ENCODE measurements around the gene NAALADL2.
"Not testable (repeated sequence)": the region's sequence is repeated elsewhere in the genome, so short reads cannot be mapped to it uniquely, and the experiment has no call there.

The NAALADL2 gene

DNA sequence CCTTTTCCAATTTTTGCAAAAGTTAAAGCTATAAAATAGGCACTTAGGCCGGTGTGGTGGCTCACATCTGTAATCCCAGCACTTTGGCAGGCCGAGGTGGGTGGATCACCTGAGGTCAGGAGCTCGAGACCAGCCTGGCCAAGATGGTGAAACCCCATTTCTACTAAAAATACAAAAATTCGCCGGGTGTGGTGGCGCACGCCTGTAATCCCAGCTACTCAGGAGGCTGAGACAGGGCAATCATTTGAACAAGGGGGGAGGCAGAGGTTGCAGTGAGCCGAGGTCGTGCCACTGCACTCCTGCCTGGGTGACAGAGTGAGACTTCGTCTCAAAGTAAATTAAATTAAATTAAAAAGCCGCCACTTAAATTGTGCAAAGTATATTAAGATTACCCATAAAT lies 412.3 kb downstream of the NAALADL2 start:
- DNase-seq: not testable (repeated sequence)

DNA sequence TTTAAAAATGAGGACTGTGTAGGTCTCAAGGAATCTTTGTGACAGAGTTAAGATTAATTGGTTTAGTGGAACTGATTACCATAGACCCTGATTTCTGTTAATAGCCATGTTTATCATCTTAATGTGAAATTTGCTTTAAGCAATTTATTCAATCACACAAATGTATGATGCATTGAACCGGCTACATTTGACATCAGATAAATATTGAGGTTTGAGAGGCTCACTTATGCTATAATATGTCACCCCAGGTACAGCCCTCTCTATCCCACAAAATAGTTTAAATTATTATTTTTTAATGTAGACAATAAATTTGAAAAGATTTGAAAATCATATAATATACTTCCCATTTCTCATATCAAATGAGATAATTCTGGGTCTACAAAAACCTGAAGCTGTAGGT lies 413.3 kb downstream of the NAALADL2 start:
- no peak for DNase-seq

DNA sequence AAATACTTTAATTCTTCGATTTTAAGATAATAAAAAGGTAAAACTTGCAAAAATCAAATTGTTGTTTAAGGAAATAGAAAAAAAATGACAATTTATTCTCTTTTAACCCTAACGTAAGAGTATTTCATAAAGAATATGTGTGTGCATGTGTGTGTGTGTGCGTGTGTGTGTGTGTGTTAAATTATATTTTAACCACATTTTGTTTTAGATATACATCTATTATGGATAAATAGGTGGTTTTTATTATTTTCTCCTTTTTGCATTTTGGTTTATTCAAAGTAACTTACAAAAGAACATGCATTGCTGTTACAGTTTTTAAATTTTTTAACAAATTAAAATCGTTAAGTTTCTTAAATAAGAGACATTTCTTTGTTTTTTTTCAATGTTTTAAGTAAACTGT lies 414.4 kb downstream of the NAALADL2 start:
- DNase-seq: no peak

DNA sequence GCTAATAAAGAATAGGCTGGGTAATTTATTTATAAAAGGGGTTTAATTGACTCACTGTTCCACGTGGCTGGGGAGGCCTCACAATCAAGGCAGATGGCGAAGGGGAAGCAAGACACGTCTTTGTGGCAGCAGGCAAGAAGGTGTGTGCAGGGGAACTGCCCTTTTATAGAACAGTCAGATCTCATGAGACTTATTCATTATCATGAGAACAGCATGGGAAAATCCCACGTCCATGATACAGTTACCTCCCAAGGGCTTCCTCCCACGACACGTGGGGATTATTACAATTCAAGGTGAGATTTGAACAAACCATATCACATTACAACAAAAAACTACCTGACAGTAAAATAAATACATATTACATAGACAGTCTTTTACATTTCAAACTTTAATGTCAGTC lies 414.9 kb downstream of the NAALADL2 start:
- DNase-seq: no peak

DNA sequence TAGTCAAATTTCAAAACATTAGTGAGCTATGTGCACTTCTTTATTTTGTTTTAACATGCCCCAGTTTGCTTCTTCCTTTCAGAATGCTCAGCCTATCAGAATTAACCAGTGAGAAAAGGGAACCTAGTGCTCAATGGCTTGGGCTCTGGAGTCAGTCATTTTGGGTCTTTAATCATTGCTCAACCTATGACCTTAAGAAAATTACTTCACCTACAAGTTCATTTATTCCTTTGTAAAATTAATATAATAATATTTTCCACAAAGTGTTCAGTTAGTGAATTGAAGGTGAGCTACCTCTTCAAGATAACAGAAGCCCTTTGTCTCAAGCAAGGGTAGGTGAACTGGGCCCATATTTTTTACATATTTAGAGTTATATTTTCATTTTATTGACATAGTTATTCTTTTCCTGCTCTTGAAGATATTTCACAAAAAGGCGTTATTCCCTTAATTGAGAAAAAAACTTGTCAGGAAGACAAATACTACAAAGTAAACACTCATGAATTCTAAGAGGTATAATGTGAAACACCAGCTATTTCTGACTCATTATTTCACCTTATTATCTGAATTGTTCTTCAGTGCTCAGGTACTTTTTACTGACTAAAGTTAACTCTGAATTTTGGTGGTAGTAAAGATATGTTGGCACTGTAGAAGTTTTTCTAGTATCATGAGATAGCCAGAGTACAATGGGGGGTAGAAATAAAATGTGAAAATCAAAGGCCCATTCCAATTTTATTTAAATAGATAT lies 415.5 kb downstream of the NAALADL2 start:
- DNase-seq: no peak

DNA sequence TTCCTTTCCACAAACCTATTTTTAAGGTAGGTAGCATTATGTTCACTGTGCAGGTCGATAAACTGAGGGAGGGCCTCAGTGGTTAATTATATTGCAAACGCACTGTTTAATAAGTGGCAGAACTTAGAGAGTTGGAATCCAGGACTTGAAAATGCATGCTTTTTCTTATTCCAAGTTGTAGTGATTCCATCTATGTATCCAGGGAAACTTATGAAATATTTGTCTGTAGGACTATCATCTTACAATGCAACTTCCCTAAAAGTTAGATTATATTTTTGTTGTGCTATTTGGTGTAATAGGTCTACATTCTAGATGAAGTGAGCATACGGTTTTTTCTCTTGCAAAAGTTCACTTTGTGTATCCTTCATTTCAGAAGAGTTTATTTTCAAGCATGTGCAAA lies 419.5 kb downstream of the NAALADL2 start:
- DNase-seq: no peak

DNA sequence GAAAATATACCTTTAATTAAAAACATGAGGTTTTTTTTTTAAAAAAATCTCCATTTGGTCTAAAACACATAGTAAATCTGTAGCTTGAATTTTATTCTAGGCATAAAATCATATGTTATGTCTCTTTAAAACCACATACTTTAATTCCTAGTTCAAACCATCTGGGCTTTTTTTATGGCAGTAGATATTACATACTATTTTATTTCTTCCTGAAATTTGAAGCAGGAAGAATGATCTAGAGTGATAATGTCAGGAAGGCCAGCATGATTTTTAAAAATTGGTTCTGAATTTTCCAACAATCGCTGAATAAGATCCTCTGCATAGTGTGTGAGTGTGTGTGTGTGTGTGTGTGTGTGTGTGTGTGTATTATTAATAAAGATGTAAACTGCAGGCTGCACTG lies 420.3 kb downstream of the NAALADL2 start:
- DNase-seq: no peak

DNA sequence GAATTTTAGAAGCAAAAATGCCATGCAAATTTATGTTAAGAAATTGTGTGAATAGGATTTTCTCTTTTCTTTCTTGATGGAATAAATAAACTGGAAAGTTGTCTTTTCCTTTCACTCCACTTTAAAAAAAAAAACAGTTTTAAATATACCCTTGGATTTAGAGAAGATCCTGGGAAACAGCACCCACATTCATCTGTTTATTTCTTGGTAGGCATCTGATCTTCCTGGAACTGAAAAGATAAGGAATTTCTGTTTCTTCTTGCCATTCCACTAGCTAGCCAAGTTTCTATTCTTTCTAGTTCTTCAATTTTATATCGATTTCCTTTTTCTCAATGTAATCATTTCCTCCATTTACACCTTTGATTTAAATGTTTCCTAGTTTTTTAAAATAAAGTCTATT lies 420.8 kb downstream of the NAALADL2 start:
- no peak for DNase-seq

DNA sequence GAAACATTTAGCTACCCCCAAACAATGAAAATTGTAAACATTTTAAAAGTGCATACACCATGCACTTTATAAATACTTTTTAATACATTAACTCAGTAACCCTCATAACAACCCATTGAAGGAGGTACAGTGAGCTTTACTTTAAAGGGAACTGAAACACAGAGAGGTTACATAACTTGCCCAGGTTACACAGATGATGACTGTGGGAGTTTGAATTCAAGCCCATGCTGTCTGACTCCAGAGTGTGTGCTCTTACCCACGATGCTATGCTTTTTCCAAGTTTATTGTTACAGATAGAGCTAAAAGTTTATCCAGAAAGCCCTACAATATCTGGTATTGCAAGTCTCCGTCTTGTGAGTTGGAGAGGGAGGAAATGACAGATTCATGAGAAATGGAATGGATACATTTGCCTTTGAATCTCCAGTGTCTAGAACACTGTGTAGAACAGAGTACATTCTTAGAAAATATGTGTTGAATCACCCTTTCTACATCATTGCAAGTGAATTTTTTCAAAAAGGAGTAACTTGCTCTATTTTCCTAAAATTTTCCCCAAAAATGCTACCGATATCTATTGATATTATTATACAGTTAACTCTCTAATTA lies 428.3 kb downstream of the NAALADL2 start:
- DNase-seq: no peak

DNA sequence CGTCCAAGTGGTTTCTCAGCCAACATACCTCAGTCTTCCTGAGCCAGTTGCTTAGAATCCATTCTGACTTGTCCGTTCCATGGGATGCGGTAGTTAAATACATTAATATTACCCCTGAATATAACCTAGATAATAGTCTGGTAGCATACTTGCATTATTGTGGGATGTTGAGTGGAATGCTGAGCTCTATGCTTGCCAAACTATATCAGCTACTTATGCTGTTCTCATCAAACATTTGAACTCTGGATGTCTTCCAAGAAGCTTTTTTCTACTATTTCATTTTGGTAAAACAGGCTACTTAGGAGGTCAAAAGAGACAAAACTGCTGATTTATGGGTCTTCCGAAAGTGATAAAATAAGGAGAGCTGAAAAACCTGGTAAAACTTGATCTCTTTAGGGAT lies 429.5 kb downstream of the NAALADL2 start:
- DNase-seq: no peak

DNA sequence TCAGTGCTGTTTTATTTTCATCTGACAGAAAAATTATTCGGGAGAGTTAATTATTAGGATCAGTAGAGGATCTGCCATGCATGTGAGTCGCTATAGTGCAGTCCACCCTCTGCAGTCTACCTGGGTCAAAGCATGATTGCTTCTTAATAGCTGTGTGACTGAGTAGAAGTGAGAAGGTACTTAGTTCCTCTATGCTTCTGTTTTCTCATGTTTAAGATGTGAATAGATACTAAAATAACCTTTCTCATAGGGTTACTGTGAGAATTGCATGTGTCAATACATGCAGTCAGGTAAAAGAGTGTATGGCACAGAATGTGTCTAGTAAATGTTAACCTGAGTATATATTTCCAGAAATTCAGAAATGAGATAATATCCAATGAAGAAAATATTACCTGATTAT lies 435.7 kb downstream of the NAALADL2 start:
- no peak for DNase-seq

DNA sequence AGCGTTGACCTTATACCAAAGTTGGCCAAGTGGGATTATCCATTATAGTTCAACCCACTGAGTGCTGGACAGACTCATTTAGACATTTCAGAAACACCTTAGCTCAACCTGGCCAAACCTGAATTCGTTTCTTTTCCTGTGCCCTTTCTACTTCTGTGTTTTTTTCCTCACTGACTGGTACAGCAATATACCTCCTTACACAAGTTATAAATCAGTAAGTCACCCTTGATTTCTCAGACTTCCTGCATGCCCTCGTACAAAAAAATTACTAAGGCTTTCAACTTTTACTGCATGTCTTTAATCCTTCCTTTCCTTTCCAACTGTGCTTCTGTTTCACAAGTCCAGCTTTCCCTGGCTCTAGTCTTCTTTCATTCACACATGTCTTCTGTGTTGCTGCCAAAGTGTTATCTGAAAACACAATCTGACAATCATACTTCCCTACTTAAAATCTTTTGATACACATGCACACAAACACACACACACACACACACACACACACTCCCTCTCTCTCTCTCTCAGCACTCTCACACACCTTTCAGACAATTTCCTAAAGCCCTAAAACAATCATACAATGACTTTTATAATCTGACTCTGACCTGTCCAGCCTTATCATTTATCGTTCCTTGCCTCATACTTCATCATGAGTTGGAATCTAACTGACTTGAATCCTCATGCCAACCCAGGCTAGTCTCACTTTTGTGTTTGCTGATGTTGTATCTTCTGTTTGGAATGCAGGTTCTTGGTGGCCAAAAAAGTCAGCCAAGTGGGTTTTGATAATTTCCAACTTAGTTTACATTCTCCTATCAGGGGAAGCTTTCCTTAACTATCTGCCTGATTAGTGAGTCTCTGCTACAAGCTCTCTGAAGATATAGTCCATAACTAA lies 436.4 kb downstream of the NAALADL2 start:
- no peak for DNase-seq

DNA sequence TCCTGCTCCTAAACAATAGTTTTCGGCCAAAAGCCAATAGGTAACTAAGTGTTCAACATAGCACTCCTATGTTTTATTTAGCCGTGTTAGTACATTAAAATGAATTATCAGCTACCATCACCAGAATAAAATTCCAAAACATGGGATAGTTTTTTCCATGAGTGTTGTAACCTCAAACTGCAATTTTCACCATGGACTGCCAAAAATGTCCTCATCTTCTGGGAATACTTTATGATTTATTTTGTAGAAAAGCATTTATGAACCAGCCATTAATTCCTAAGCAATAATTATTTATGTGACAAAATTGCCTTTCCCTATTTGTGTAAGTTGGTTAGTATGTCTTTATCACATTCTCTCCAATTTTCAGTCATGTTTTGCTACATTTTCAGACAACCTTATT lies 438.1 kb downstream of the NAALADL2 start:
- no peak for DNase-seq

DNA sequence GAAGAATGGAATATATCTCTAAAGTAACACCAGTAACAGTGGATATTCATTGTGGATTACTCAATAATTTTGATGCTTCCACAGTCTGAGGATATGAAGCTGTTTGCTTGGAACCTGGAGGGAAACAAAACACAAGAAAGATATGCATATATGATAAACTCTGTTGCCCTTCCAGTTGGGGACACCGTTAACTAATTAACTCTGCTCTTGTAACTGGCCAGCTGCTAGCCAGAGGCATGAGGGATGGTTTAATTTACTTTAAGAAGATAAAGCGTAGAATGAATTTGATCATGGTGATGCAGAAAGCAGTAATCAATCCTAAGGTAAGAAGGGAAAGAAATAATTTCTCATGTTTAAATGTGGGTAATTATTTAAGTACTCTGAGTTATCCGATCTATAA lies 442.6 kb downstream of the NAALADL2 start:
- no peak for DNase-seq

DNA sequence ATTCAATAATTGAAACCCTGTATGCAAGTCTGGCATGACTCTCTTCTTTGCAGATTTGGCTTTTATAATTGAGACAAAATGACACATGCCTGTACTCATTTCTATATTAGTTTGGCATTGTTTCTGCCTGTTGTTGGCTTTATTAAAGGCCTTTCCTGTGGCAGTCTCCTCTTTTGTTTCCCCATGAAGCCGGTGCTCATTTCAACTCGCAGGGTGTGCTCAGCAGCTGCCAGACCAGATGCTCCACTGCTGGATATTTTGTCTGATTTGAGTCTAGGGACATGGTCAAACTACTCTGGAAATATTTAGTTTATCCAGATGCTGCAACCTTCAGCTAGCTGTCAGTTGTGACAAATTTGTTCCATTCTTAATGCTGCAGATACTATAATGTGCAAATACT lies 445.3 kb downstream of the NAALADL2 start:
- peak; percentile 77 for DNase-seq

DNA sequence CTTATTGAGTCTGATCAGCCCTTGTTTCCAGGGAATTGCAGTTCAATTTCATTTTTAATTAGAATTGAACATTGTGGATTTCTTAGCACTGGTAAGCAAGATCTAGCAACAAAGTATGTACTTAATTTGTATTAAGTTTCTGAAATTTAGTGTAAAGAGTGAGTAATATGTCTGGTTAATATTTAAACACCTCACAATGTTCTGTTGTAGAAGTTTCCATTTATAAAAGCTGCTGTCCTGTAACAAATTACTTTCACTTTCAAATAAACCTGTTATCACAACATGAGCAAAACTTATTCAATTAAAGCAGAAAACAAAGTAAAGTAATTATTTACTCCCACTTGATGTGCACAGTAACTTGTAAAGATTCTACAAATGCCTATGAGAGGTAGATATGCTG lies 448.5 kb downstream of the NAALADL2 start:
- no peak for DNase-seq

DNA sequence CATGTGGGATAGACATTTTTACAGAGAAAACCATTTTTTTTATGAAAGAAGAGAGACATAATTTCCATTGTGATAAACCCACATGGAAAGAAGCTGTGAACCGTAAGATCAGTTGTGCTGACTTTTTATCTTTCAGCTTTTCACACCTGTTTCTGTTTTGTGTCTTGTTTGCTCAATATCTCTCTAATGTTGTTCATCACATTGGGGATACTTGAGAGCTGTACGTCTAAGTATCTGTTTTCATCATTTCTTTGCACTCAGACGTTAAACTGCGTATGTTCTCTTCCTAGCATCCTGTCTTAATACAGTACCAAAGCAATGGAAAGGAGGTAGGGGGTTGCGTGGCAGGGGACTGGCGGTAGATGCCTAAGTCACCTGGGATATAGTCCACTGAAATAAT lies 449.0 kb downstream of the NAALADL2 start:
- no peak for DNase-seq

DNA sequence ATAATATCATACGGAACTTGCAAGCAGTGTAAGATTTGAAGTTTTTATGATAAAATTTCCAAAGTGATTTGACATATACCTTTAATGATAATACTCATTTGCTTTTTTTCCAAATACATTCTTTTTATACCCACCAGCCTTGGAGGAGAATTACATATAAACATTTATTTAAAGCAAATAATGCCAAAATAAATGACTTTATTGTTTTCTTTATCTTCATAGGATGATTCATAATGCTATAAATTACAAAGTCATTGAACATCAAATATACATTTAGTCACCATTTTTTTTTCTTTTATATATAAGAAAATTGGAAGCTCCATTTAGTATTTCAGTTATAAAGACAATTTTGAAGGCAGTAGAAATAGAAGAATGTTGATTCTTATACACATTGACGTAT lies 450.9 kb downstream of the NAALADL2 start:
- DNase-seq: no peak

DNA sequence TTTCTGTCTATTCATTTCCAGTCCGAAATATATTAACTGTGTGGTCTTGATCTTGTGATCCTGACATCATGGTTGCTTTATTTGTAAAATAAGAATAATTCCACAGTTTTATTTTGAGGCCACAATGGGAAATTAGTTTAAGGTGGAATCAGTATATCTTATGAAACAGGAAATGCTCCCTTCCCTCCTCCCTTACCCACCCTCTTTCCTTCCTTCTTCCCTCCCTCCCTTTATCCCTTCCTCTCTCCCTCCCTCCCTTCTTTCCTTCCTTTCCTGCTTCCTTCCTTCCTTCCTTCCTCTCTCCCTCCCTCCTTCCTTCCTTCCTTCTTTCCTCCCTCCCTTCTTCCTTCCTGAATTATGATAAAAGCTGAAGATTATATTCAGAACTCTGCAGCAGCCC lies 452.3 kb downstream of the NAALADL2 start:
- DNase-seq: no peak

DNA sequence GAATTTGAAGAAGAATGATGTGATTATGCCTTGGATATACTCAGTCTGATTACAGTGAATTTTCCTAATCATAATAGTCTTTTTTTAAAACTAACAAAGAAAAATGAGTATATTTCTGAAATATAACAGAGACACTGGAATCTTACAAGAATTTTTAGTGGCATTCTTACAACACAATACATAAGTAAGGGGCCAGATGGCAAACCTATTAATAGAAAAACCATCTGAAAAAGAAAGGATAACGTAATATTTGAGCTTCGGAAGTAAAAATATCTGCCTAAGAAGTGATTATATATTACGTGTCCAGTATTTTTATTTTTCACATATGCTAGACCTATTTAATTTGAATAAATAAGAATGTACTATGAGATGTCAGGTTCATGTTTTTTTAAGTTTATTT lies 452.8 kb downstream of the NAALADL2 start:
- DNase-seq: no peak

DNA sequence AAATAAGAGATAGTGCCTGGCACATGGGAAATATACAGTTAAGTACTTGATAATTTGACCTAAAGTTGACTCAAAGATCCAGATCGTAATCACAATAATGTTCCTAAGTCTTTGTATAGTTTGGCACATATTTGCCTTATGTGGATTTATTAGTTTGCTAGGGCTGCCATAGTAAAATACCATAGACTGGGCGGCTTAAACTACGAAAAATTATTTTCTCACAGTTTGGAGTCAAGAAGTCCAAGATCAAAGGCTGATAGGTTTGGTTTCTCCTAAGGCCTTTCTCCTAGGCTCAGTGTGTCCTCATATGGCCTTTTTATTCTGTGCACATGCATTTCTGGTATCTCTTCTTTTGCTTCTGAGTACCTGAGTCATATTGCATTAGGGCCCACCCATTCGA lies 453.7 kb downstream of the NAALADL2 start:
- no peak for DNase-seq

DNA sequence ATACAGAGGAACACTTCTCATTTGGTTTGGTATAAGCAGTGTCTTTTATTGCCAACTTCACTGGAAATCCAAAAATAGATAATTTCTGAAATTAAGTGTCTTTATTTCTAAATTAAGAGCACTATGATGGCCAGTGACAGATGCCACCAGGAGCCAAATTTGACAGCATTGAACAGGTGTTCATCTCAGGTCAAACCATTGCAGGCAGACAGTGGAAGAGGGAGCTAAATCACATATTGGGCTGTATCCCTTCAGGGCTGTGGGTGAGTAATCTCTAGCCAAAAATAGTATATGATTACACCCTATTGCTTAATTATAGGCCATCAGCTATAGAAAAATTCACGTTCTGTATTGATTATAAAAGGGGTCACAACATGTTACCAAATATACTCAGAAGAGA lies 457.7 kb downstream of the NAALADL2 start:
- DNase-seq: no peak

DNA sequence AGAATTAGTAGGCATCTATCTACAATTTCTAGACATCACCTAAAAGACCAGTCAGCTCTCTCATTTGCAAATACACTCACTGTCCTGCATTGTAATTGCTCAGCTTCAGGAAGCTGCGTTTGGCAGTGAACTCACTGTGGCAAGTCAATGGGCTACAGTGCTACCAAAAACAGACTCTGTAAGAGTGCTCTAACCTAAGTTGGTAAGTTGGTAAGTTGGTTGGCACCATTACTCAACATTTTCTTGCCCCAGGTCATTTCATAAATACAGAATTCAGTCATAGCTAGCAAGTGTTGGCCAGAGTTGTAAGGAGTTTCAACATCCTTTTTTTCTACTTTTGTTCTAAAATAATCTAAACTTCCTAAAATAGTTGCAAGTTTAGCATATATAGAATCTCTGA lies 466.3 kb downstream of the NAALADL2 start:
- DNase-seq: no peak

DNA sequence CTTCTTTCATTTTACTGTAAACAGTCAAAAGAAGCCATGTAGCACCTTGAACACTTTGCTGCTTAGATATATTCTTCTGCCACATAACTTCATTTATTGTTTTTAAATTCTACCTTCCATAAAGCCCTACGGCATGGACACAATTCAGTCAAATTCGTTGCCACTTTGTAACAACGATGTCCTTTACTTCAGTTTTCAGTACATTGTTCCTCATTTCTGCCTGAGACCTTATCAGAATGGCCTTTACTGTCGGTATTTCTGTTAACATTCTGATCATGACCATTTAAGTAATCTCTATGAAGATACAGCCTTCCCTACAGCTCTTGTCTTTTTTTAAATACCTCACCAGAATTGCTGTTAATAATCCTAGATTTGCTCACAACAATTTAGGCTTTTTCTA lies 466.9 kb downstream of the NAALADL2 start:
- no peak for DNase-seq
